Osteocyte (in vitro differentiated cells): ENCODE data around the gene CFAP119. TPM values are rescaled to one million over a fixed set of nuclear protein-coding genes. Genes with fewer than 3 reads are reported as not detected.
A peak's percentile ranks its signal among the peaks of the same experiment; 100 is the strongest.

Source experiments
- DNase-seq: peaks from one replicate; pipeline ENCODE4 v3.0.0; 2021; ENCODE audit warnings: mixed read lengths; ENCODE audit not compliant: unreplicated experiment; ENCODE audit errors: extremely low spot score
- H3K27ac Mint-ChIP-seq: one replicate; pipeline ENCODE4 v1.8.0; 2021; ENCODE audit warnings: mild to moderate bottlenecking, mixed read lengths; ENCODE audit not compliant: unreplicated experiment
- H3K27me3 Mint-ChIP-seq: one replicate; pipeline ENCODE4 v1.8.0; 2021; ENCODE audit warnings: mixed read lengths; ENCODE audit not compliant: unreplicated experiment
- H3K36me3 Mint-ChIP-seq: one replicate; pipeline ENCODE4 v1.8.0; 2021; ENCODE audit warnings: mixed read lengths; ENCODE audit not compliant: unreplicated experiment
- H3K4me1 Mint-ChIP-seq: one replicate; pipeline ENCODE4 v1.8.0; 2021; ENCODE audit warnings: mixed read lengths; ENCODE audit not compliant: unreplicated experiment
- H3K4me3 Mint-ChIP-seq: one replicate; pipeline ENCODE4 v1.8.0; 2021; ENCODE audit warnings: mild to moderate bottlenecking, moderate library complexity, mixed read lengths; ENCODE audit not compliant: unreplicated experiment
- H3K9me3 Mint-ChIP-seq: one replicate; pipeline ENCODE4 v1.8.0; 2021; ENCODE audit warnings: mixed read lengths; ENCODE audit not compliant: unreplicated experiment
- total RNA-seq: library from RNA; stranded (reverse); gene quantifications from 2 replicates; pipeline ENCODE4 v1.2.1, GENCODE V29; 2021
- TF ChIP-seq, protein P1 (sequence below): fragments of 200-600 bp; sonication (generic); IDR thresholded peaks from 2 replicates; pipeline ENCODE4 v1.5.0; 2021; ENCODE audit warnings: antibody characterized with exemption, mild to moderate bottlenecking, moderate library complexity

CFAP119 gene
- total RNA-seq, 1 donor from 2014 or later: 5.0 TPM

DNA sequence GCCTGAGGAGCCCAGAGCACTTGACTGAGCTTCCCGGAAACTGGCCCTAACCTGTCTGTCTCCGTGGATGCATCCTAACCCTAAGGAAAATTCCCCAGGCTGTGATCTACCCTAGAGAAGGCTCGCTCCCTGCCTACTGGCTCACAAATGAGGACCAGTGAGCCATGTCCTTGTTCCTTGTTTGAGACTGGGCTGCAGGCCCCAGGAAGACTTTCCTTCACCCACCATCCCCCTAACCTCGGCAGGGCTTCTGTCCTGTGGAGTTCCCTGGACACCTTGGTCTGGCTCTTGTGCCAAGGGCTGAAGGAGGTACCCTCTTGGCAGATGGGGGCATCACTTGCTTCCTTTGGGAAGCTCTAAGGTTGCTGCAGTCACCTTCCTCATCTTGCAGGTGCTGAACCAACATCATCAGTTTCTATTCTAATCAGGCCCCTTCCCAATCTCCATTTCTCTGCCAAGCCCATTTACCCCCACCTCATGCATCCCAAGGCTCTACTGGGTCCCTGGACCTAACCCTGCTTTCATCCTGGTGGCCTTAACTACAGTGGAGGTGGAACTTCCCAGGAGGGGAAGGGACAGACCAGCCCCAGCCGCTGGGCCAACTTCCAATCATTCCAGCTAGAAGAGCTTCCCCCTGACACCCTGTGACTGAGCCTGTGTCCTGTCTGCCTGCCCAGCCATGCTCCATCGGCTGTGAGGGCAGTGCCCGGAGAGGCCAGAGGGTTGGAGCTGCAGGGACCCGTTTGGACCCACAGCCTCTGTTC, 12.7 kb upstream of the CFAP119 start:
- Mint-ChIP-seq H3K9me3 (no peaks in the 10 kb centered on the region), H3K36me3 (peaks cover 14% of the 10 kb centered on the region), H3K27me3 (no peaks in the 10 kb centered on the region), H3K4me3 (peak overlapping the region; percentile 95), H3K27ac (peak overlapping the region; percentile 96), H3K4me1 (peaks cover 39% of the 10 kb centered on the region)
- no peak for DNase-seq
- TF ChIP-seq, protein P1, sequence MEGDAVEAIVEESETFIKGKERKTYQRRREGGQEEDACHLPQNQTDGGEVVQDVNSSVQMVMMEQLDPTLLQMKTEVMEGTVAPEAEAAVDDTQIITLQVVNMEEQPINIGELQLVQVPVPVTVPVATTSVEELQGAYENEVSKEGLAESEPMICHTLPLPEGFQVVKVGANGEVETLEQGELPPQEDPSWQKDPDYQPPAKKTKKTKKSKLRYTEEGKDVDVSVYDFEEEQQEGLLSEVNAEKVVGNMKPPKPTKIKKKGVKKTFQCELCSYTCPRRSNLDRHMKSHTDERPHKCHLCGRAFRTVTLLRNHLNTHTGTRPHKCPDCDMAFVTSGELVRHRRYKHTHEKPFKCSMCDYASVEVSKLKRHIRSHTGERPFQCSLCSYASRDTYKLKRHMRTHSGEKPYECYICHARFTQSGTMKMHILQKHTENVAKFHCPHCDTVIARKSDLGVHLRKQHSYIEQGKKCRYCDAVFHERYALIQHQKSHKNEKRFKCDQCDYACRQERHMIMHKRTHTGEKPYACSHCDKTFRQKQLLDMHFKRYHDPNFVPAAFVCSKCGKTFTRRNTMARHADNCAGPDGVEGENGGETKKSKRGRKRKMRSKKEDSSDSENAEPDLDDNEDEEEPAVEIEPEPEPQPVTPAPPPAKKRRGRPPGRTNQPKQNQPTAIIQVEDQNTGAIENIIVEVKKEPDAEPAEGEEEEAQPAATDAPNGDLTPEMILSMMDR: no peak

DNA sequence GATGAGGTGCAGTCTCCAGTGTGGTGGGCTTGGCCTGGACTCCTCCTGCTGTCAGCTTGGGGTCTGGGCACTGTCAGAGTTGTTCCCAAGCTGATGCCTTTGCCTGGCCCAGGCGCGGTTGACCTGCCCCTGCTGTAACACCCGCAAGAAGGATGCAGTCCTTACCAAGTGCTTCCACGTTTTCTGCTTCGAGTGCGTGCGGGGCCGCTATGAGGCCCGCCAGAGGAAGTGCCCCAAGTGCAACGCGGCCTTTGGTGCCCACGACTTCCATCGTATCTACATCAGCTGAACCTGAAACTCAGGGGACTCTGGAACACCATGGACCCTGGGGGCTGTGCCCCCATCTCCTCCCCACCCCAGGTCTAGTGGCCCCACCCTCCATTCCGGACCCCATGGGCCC, 12.0 kb upstream of the CFAP119 start:
- H3K27ac Mint-ChIP-seq: no peak overlapping the region
- no peak overlapping the region for H3K4me3 Mint-ChIP-seq
- no peaks in the 10 kb centered on the region for H3K27me3 Mint-ChIP-seq
- peaks cover 36% of the 10 kb centered on the region for H3K4me1 Mint-ChIP-seq
- H3K9me3 Mint-ChIP-seq: no peaks in the 10 kb centered on the region
- DNase-seq: no peak
- TF ChIP-seq, protein P1: no peak
- H3K36me3 Mint-ChIP-seq: peaks cover 19% of the 10 kb centered on the region

DNA sequence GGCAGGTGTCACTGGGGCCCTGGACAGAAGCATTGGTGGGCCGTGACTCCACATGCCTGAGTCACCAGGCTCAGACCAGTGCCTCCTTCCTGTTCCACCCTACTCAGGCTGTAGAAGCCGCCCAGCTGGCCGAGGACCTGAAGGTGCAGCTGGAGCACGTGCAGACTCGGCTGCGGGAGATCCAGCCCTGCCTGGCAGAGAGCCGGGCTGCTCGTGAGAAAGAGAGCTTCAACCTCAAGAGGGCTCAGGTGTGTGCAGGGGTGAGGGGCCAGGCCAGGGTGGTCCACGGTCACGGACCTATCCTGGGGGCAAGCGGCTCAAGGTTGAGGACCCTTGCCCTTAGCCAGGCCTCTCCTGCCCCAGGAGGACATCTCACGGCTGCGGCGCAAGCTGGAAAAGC, 9.9 kb upstream of the CFAP119 start:
- TF ChIP-seq, protein P1: no peak
- no peaks in the 10 kb centered on the region for H3K27me3 Mint-ChIP-seq
- no peak for DNase-seq
- no peak overlapping the region for H3K4me3 Mint-ChIP-seq
- no peaks in the 10 kb centered on the region for H3K9me3 Mint-ChIP-seq
- H3K27ac Mint-ChIP-seq: no peak overlapping the region
- H3K4me1 Mint-ChIP-seq: peaks cover 22% of the 10 kb centered on the region
- H3K36me3 Mint-ChIP-seq: peaks cover 31% of the 10 kb centered on the region

DNA sequence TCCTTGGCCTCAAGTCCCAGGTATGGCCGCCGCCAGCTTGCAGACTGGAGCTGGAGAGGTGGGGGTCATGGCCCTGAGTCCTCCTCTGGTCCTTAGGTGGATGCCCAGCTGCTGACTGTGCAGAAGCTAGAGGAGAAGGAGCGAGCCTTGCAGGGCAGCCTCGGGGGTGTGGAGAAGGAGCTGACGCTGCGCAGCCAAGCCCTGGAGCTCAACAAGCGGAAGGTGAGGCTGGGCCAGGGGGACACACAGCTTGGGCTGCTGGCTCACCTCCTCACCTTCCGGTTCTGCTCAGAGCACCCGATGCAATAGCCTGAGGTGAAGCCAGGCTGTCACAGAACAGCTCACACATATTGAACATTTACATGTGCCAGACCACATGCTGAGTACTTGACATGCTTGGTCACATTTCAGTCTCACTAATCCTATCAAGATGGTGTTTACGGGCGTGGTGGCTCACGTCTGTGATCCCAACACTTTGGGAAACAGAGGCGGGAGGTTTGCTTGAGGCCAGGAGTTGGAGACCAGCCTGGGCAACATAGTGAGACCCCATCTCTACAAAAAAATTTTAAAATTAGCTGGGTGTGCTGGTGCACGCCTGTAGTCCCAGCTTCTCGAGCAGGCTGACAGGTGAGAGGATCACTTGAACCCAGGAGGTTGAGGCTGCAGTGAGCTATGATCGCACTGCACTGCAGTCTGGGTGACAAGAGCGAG, 7.7 kb upstream of the CFAP119 start:
- Mint-ChIP-seq H3K27me3 (no peaks in the 10 kb centered on the region), H3K9me3 (no peaks in the 10 kb centered on the region), H3K4me1 (peaks cover 6% of the 10 kb centered on the region), H3K27ac (no peak overlapping the region), H3K36me3 (peaks cover 43% of the 10 kb centered on the region), H3K4me3 (no peak overlapping the region)
- DNase-seq: no peak
- TF ChIP-seq, protein P1: no peak

DNA sequence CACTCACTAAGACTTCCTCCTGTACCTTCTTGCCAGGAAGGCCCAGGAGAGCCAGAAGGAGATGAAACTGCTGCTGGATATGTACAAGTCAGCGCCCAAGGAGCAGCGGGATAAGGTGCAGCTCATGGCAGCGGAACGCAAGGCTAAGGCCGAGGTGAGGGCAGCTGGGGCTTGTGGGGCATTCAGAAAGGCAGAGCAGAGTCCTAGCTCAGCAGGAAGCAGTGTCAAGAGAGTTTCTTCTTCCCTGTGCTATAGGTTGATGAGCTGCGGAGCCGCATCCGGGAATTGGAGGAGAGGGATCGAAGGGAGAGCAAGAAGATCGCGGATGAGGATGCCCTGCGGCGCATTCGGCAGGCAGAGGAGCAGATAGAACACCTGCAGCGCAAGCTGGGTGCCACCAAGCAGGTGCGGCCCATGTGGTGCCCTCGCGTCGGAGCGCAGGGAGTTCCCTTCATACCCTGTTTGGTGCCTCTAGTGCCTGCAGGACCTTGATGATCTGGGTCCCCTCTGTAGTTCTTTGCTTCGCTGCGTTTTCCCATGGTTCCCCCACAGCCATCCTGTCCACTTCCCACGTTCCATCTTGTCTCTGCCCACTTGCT, 6.8 kb upstream of the CFAP119 start:
- no peak overlapping the region for H3K27ac Mint-ChIP-seq
- H3K4me3 Mint-ChIP-seq: no peak overlapping the region
- H3K4me1 Mint-ChIP-seq: peaks cover 4% of the 10 kb centered on the region

More for the DNA sequence above, 6.8 kb upstream of the CFAP119 start:
- no peaks in the 10 kb centered on the region for H3K9me3 Mint-ChIP-seq
- DNase-seq: no peak
- TF ChIP-seq, protein P1: no peak
- H3K36me3 Mint-ChIP-seq: peaks cover 49% of the 10 kb centered on the region
- H3K27me3 Mint-ChIP-seq: no peaks in the 10 kb centered on the region
